Activated CD4-positive, alpha-beta T cell treated with anti-CD3 and anti-CD28 coated beads, Interleukin-2, amount 50 U/mL, for 4 hours (primary cell): ENCODE measurements around the gene TRPM7.
"Not testable (repeated sequence)": the region's sequence is repeated elsewhere in the genome, so short reads cannot be mapped to it uniquely, and the experiment has no call there.

Source experiments
- DNase-seq, 2 experiments: peaks; one replicate each; pipeline ENCODE4 v3.0.0-alpha.2; 2020

TRPM7 gene

DNA sequence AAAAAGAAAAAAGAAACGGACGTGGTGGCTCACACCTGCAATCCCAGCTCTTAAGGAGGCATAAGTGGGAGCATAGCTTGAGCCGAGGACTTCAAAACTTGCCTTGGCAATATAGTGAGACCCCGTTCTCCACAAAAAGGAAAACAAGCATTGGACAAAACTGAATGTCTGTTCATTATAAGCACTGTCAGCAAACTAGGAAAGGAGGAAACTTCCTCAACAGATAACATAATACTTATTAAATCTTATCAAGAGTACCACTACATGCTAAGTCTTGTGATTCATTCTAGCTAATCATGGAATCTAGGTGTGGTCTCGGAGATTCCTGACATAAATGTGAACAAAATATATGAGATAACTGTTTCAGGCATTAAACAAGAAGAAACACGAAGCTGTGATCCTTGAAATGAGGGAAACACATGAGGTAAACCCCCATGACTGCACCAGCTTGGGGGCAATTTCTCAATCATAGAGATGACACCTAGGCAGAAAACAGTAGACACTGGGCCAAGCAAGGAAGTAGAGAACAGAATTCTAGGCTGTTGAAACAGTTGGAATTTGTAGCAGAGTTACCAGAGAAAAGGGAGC is 33.3 kb downstream of the TRPM7 start:
- DNase-seq, result no peak

DNA sequence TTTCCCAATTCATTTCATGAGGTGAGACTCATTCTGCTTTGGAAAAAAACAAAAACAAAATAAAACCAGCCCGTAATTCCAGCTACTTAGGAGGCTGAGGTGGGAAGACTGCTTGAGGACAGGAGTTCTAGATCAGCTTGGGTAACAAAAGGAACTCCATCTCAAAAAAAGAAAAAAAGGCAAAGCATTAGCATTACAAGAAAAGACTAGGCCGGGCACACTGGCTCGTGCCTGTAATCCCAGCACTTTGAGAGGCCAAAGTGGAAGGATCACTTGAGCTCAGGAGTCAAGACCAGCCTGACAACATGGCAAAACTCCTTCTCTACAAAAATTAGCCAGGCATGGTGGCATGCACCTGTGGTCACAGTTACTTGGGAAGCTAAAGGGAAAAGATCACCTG is 33.9 kb downstream of the TRPM7 start:
- no peak for DNase-seq

DNA sequence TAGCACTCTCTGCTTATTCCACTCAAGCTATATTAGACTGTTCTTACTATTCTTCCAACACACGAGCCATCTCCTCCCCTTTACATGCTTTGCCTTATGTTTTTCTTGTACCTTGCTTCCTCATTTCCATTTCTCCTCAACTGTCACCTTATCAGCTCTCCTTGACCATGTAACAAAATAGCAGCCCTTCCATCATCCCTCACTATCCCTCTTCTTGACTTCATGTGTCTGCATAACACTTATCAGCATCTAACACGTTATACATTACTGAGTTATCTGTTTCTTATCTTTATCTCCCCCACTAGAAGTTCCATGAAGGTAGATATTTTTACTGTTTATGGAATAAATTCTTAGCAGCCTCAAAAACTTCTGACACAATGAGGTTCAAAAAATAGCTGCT is 45.3 kb downstream of the TRPM7 start:
- no peak for DNase-seq

DNA sequence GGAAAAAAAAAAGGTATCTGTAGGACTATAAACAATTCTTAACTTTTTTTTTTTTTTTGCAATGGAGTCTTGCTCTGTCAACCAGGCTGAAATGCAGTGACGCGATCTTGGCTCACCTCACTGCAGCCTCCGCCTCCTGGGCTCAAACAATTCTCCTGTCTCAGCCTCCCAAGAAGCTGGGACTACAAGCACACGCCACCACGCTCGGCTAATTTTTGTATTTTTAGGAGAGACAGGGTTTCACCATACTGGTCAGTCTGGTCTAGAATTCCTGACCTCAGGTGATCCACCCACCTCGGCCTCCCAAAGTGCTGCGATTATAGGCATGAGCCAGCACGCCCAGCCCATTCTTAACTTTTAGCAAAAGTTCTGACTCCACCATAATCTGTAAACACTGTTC is 50.5 kb downstream of the TRPM7 start:
- DNase-seq, result no peak

DNA sequence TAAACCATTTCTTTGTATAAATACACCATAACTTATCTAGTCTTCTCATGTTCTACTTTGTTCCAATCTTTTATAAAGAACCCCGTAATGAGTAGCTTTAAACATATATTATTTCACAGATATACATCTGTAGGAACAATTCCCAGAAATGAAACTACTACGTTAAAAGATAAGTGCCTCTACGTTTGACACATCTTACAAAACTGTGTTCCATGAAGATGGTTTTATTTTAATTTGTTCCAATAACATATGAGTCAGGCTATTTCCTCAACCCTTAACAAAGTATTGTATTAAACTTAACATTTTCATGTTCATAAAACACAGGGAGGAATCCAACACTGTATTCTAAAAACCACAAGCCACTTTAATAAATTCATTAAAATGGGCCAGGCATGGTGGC is 52.9 kb downstream of the TRPM7 start:
- no peak for DNase-seq

DNA sequence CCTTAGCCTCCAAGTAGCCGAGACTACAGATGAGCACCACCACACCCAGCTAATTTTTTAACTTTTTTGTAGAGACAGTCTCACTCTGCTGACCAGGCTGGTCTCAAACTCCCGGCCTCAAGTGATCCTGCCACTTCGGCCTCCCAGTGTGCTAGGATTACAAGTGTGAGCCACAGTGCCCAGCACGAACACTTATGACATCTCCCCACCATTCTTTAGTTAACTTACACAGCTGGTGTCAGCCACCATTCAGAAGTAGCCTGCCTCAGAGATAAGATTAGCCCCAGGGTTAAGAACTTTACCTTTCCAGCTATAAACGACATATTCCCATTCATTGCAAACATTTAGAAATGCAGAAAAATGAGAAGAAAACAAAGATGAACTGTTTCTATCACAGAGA is 58.2 kb downstream of the TRPM7 start:
- DNase-seq, result no peak

DNA sequence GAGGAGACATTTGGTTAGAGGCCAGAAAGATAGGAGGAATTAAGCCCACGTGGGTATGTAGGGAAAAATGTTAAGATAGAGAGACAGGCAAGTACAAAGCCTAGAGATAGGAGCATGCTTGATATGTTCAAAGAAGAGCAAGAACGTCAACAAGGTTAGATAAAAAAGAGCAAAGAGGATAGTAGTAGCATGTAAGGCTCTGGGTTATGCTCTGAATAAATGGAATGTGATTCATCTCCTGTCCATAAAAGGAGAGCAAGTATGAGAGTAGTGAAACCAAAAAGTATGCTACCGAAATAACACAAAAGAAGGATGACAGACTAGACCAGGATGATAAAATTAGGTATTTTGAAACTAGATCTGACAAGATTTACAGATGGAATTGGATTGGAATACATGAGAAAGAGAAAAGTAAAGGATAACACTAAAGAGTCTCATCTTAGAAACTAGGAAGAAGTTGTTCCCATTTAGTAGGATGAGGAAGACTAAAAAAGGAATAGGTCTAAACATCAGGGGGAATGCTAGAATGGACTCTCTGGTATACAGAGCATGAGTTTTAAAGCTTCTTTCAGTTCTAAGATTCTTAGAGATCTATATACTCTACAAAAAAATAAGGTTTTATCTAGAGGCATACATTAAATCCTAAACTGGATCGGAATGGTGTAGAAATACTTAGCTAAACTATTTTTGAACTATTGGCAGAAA is 59.1 kb downstream of the TRPM7 start:
- no peak for DNase-seq

DNA sequence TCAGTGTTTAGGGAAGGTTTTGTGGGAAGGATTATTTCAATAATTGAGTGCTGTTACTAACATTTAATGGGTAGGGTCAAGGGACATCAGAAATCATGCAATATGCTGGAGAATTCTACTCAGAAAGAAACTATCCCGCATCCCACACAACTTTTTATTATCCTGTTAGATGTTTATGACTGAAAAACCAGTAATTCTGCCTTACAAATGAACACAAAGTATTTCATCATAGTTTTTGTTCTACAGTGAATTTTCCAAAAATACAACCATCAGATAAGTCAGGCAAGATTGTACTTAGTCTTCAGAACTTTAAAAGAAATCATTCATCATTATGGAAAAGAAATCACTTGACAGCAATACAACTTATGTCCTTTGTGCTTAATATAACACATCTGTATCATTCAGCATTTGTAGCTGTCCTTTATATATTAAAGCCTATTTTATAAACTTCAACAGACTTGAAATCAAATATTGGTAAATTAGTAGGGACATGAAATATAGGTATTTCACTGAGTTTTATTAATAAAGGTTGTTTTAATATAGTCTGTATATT is 61.9 kb downstream of the TRPM7 start:
- DNase-seq, result no peak

DNA sequence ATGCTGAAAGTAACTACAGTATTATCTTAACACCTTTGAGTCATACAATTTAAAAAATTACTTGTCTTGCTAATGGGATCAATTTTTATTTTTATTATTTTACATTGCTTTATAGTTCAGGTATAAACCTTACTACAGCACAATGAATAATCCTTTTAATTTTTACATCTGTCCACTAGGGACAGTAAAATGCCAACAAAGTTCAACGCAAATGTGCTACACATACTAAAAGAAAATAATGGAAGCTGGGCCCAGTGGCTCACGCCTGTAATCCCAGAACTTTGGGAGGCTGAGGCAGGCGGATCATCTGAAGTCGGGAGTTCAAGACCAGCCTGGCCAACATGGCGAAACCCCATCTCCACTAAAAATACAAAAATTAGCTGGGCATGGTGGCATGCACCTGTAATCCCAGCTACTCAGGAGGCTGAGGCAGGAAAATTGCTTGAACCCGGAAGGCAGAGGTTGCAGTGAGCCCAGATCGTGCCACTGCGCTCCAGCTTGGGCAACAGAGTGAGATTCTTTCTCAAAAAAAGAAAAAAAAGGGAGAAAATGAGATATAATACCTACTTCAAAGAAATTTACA is 64.1 kb downstream of the TRPM7 start:
- not testable (repeated sequence) for DNase-seq

DNA sequence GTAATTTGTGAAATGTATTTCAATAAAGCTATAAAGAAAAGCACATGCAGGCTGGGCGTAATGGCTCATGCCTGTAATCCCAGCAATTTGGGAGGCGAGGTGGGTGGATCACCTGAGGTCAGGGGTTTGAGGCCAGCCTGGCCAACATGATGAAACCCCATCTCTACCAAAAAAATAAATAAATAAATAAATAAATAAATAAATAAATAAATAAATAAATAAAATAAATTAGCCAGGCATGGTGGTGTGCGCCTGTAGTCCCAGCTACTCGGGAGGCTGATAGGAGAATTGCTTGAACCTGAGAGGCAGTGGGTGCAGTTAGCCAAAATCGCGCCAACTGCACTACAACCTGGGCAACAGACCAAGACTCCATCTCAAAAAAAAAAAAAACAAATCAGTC is 69.6 kb downstream of the TRPM7 start:
- not testable (repeated sequence) for DNase-seq

DNA sequence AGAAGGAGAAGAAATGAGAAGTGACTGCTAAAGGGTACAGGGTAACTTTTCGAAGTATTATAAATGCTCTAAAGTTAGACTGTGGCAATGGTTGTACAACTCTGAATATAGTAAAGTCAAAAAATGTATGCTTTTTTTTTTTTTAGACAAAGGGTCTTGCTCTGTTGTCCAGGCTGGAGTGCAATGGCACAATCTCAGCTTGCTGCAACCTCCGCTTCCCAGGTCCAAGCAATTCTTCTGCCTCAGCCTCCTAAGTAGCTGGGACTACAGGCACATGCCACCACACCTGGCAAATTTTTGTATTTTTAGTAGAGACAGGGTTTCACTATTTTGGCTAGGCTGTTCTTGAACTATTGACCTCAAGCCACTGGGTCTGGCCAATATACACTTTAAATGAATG is 70.0 kb downstream of the TRPM7 start:
- DNase-seq, result not testable (repeated sequence)

DNA sequence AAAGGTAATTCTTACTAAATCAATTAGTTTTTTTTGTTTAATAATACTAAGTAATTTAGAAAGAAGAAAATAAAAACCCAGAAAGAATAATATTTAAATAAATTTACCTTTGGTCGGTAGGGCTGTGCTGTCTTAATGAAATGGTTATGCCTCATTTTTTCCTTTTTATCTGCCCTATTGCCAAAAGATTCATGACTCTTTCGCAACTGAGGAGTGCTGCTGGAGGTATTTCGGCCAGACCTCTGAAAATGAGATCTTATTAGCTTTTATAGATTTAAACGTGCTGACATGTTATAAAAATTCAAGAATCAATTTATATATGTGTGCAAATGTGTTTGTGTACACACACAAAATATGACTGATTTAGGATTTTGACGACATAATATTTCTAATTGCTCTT is 73.0 kb downstream of the TRPM7 start:
- DNase-seq, result no peak

DNA sequence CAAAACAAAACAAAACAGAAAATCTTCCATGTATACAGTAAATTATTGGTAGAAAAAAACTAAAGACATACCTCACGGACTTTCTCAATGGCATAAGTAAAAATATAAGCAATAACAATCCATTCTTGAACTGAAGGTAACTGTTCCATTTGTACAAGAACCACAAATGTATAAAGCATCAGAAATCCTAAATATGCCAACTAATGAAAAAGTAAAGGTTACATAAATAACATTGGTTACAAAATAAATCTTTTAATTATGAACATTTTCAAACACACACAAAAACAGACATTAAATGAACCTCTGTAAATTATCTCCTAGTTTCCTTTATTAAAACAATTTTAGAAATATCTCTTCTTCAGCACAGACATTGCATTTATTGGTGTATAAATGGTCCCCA is 79.5 kb downstream of the TRPM7 start:
- DNase-seq, result no peak

DNA sequence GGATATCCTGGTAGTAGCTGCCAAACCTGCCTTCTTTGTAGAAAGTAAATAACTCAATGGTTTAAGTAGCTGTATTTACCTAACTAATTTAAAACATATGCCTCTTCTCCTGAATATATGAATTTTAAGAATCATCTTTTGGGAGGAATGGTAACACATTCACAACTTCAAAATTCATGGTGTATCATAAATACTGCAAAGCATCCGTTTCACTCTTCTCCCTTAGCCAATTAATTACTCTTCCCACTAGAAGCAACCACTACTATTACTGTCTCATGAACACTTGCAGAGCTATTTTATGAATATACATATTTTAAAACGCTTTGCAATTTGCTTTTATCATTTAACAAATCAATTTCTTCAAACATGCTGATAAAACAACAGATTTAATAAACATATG is 81.1 kb downstream of the TRPM7 start:
- no peak for DNase-seq

DNA sequence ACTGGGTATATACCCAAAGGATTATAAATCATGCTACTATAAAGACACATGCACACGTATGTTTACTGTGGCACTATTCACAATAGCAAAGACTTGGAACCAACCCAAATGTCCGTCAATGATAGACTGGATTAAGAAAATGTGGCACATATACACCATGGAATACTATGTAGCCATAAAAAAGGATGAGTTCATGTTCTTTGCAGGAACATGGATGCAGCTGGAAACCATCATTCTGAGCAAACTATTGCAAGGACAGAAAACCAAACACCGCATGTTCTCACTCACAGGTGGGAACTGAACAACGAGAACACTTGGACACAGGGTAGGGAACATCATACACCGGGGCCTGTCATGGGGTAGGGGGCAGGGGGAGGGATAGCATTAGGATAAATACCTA is 84.6 kb downstream of the TRPM7 start:
- DNase-seq, result not testable (repeated sequence)

DNA sequence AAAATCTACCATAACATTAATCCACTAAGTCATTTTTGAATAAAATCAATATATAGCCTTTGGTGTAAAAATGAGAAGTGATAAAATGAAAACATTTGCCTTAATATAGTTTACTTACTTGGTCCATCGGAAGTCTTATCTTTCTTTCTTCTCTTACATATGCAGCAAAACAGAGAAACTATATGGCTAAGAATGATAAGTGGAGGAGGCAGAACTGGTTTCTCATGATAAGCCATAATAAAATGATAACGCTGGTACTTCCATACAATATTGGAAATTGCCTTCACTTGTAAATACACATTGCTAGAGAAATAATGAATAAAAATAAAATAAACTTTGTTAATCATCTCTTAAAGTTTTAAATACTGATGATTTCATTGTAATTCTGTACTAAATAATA is 92.3 kb downstream of the TRPM7 start:
- DNase-seq, result no peak

DNA sequence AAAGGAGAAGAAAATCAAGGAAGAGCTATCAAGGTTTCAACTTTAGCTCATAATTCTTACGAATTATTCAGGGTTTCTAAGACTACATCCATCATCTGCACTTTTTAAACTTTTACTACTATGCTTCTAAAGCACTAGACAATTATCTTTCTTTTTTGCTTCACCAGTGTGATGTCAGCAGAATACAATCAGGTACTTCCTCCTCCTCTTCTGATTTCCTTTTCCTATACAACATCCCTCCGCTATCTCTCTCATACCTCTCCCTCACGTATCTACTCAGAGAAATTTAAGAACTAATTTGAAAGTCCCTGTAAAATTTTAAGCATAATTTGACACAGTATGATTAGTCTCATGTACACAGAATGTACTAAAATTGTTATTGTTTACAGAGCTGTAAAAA is 92.8 kb downstream of the TRPM7 start:
- DNase-seq, result no peak

DNA sequence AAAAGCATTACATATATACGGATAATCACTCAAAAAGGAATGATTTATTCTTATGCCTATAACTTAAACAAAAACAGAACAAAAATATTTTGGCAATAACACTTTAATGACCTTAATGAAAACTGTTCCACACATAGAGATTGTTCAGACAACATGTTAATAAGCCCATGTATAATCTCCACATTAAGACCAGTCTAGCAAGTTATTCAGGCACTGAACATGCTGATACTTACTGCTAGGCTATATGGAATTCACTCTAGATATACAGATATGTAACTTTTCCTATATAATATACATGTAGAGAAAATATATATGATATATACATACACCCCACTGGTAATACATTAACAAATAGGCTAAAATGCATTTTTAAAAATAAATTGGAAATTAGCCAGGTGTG is 96.3 kb downstream of the TRPM7 start:
- no peak for DNase-seq

DNA sequence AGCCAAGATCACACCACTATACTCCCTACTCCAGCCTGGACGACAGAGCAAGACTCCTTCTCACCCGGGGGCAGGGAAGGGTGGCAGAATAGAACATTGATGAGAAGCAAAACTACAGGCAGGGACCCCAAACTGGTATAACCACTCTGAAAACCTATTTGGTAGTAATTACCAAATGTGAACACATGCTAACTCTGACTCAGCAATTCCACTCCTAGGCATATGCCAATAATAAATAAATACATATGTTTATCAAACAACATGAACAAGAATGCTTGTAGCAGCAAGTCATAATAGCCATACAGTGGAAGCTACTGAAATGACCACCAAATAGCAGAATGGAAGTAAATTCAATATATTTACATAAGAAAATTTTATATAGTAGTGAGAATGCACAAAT is 109.1 kb downstream of the TRPM7 start:
- no peak for DNase-seq

DNA sequence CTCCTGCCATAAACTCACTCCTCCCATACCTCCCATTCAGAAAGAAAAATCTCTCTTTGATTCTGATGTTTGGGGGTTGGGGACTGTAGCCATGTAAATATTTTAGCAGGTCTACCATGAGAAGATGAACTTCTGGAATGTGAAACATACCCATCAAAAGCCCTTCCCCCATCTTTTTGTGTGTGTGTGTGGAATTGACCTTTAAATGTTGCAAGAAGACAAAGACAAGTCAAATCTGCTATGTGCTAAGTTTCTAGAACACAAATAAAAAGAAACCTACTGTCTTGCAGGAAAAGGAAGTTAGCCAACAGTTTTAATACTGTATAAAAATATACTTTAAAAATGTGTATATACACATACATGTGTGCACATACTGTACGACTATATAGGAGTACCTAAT is 110.4 kb downstream of the TRPM7 start:
- DNase-seq, result no peak

DNA sequence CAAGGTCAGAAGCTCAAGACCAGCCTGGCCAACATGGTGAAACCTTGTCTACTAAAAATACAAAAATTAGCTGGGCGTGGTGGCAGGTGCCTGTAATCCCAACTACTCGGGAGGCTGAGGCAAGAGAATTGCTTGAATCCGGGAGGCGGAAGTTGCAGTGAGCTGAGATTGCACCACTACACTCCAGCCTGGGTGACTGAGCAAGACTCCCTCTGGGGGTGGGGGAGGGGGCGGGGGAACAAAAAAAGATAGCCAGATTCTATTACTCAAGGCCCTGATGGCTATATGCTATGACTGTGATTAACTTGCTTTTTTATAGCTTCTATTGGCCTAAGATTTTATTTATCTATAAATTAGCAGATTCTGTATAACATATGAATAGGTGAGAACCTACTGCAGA is 112.8 kb downstream of the TRPM7 start:
- DNase-seq, result not testable (repeated sequence)

DNA sequence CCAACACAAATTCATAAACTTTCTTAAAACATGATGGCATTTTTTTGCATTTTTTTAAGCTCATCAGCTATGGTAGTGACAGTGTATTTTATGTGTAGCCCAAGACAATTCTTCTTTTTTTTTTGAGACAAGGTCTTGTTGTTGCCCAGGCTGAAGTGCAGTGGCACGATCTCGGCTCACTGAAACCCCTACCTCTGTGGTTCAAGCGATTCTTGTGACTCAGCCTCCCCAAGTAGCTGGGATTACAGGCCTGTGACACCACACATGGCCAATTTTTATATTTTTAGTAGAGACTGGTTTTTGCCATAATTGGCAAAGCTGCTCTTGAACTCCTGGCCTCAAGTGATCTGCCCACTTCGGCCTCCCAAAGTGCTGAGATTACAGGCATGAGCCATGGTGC is 122.8 kb downstream of the TRPM7 start:
- no peak for DNase-seq

DNA sequence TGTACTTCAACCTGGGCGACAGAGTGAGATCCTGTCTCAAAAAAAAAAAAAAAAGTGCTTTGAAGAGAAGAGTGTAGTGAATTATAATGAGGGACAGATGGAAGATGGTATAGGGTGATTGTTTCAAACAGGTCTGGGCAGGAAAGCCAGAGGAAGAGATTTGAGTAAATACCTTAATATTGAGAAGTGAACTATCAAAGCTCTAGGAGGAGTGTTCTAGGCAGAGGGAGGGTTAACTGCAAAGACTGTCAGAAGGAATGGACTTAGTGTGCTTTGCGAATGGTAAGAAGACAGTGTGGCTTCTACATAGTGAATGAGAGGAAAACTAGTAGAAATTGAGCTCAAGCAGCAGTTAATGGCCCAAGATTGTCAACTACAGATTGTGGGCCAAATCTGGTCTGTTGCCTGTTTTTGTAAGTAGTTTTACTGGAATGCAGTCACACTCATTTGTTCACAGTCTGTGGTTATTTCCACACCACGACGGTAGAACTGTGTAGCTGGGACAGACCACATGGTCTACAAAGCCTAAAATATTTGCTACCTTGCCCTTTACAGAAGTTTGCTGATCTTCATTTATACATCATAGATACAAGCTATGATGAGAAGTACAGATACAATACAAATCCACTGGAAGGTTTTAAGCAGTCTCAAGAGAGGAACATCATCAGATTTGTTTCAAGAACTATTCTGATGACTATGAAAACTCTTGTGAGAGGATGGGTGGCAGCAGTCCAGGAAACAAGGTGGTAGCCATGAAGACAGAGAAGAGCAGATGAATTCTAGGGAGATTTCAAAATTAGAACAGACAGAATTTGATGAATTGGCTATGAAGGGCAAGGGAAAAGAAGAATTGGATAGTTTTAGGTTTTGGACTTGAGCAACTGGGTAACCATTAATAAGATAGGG is 123.6 kb downstream of the TRPM7 start:
- no peak for DNase-seq
